Measurements from ENCODE around the gene PLIN4. TPM values are rescaled to one million over a fixed set of nuclear protein-coding genes. Genes with fewer than 3 reads are reported as not detected.

PLIN4 gene
- total RNA-seq, 1 donor from 2014 or later = 0.27 TPM

- Mint-ChIP-seq H3K4me1 (ENCODE audit: low read depth, unreplicated experiment) (no peaks in the 10 kb centered on the region), H3K27me3 (ENCODE audit: unreplicated experiment) (peaks cover 5% of the 10 kb centered on the region), H3K4me3 (ENCODE audit: unreplicated experiment) (no peak overlapping the region), H3K36me3 (ENCODE audit: unreplicated experiment) (no peaks in the 10 kb centered on the region), H3K27ac (ENCODE audit: unreplicated experiment) (no peak overlapping the region), H3K9me3 (ENCODE audit: unreplicated experiment) (peaks cover 3% of the 10 kb centered on the region)
- no peak for DNase-seq
- no peak for TF ChIP-seq CTCF (IDR thresholded peaks at IDR 0.05; ENCODE audit: partially characterized antibody, unreplicated experiment)
Observed at GRCh38 chr19:4516199-4516938, 1.9 kb downstream of the PLIN4 start.

- H3K27ac Mint-ChIP-seq (ENCODE audit: unreplicated experiment) = no peak overlapping the region
- no peak for DNase-seq
- H3K4me3 Mint-ChIP-seq (ENCODE audit: unreplicated experiment) = no peak overlapping the region
- H3K4me1 Mint-ChIP-seq (ENCODE audit: low read depth, unreplicated experiment) = no peaks in the 10 kb centered on the region
- H3K9me3 Mint-ChIP-seq (ENCODE audit: unreplicated experiment) = peaks cover 3% of the 10 kb centered on the region
- no peaks in the 10 kb centered on the region for H3K36me3 Mint-ChIP-seq (ENCODE audit: unreplicated experiment)
- H3K27me3 Mint-ChIP-seq (ENCODE audit: unreplicated experiment) = peaks cover 6% of the 10 kb centered on the region
- no peak for TF ChIP-seq CTCF (IDR thresholded peaks at IDR 0.05; ENCODE audit: partially characterized antibody, unreplicated experiment)
Observed at GRCh38 chr19:4515732-4516131, 2.6 kb downstream of the PLIN4 start.

- Mint-ChIP-seq H3K27ac (ENCODE audit: unreplicated experiment) (no peak overlapping the region), H3K4me1 (ENCODE audit: low read depth, unreplicated experiment) (no peaks in the 10 kb centered on the region), H3K36me3 (ENCODE audit: unreplicated experiment) (no peaks in the 10 kb centered on the region), H3K9me3 (ENCODE audit: unreplicated experiment) (no peaks in the 10 kb centered on the region), H3K27me3 (ENCODE audit: unreplicated experiment) (peaks cover 6% of the 10 kb centered on the region), H3K4me3 (ENCODE audit: unreplicated experiment) (no peak overlapping the region)
- no peak for DNase-seq
- no peak for TF ChIP-seq CTCF (IDR thresholded peaks at IDR 0.05; ENCODE audit: partially characterized antibody, unreplicated experiment)
Observed at GRCh38 chr19:4513248-4513647, 5.0 kb downstream of the PLIN4 start.

- no peaks in the 10 kb centered on the region for H3K9me3 Mint-ChIP-seq (ENCODE audit: unreplicated experiment)
- H3K27me3 Mint-ChIP-seq (ENCODE audit: unreplicated experiment) = peaks cover 6% of the 10 kb centered on the region
- H3K27ac Mint-ChIP-seq (ENCODE audit: unreplicated experiment) = no peak overlapping the region
Observed at GRCh38 chr19:4512070-4512469, 6.2 kb downstream of the PLIN4 start.

More at GRCh38 chr19:4512070-4512469, 6.2 kb downstream of the PLIN4 start:
- Mint-ChIP-seq H3K4me3 (ENCODE audit: unreplicated experiment) (no peak overlapping the region), H3K4me1 (ENCODE audit: low read depth, unreplicated experiment) (no peaks in the 10 kb centered on the region), H3K36me3 (ENCODE audit: unreplicated experiment) (no peaks in the 10 kb centered on the region)
- TF ChIP-seq CTCF (IDR thresholded peaks at IDR 0.05; ENCODE audit: partially characterized antibody, unreplicated experiment) = no peak
- no peak for DNase-seq

Data from glutamatergic neuron (in vitro differentiated cells).